IPS DF 4.7 (cell line): ENCODE data around the gene HJV.

Experiments used
- DNase-seq: peaks from one replicate; pipeline ENCODE4 v3.0.0-alpha.2; 2013; ENCODE audit warnings: low spot score; ENCODE audit errors: extremely low read depth

Gene HJV

GRCh38 chr1:146022403-146023127, 1.0 kb upstream of the HJV start:
- no peak for DNase-seq

DNA sequence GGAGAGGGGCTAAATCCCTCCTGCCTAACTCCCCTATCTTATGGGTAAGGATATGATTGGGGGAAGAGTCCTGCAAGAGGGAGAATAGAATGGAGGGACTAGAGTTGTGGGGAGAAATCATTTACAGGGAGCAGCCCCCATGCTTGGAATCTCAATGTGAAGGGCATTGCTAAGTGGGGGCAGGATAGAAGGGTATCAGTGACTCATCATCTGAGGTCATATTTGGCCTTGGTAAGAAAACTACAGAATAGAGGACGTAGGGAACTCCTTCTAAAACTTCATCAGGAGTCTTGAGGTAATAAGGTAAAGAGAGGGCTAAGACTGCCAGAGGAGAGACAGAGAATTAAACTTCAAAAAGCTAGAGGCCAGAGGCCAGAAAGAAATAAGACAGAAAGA, 487 bp downstream of the HJV start:
- no peak for DNase-seq

- no peak for DNase-seq
Measured at GRCh38 chr1:146020058-146021049, 1.2 kb downstream of the HJV start.

DNA sequence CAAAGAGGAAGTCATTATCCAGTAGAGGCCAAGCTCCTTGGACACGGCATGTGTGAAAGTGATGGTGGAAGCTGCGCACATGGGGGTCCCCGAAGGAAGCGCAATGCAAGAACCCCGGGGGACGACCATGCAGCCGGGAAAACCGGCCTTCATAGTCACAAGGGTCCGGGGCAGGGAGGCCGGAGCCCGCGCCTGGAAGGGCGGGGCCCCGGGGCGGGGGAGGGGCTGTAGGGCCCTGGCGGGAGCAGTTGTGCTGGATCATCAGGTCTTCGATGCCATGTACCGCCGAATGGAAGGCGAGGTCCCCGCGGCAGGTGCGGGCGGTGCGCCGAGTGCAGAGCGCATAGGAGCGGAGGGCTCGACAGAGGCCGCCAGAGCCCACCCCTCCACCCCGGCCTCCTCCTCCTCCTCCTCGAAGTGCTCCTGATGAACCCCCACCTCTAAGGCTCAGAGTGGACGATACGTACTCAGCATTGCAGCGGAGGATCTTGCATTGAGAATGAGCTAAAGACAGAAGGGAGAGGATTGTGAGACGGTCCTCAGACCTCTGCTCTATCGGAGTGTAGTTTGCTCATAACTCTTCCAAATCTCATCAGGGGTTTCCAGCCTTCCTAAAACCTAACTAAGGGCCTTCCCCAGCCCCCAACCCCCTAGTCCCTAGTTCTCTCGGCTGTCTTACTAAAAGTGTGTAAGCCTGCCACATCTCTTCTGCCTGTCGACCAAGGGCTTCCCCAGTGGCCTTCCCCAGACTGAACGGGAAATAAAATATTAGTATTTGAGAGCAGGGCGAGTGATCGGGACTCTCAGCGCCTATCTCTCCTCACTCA, 2.1 kb downstream of the HJV start:
- no peak for DNase-seq

DNA sequence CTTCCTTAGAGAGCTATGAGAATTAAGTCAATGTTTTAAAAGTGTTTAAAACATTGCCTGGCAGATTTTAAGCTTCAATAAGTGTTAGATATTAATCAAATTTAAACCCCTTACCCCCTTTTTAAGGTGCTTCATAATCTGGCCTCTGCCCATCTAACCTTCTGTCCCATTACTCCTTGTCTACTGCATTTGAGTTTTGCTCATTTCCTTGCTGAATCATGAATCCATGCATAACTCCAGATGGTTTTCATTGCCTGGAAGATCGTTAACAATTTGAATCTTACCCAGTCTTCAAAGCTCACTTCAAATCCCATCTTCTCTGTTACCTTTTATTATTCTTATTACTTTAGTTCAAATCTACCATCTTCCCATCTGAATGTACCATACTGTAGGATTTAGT, 4.6 kb downstream of the HJV start:
- no peak for DNase-seq

DNA sequence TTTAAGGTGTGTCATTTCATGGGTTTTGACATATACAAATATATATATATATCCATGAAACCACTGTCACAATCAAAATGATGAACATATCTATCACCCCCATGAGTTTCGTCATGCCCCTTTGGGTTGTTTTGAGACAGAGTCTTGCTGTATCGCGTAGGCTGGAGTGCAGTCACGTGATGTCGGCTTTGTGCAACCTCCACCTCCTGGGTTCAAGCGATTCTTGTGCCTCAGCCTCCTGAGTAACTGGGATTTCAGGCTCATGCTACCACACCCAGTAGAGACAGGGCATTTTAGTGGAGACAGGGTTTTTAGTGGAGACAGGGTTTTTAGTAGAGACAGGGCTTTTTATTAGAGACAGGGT, 8.0 kb downstream of the HJV start:
- no peak for DNase-seq

- DNase-seq, result no peak
Measured at GRCh38 chr1:146012703-146013558, 8.6 kb downstream of the HJV start.

- DNase-seq, result no peak
Measured at GRCh38 chr1:146010126-146010738, 11.3 kb downstream of the HJV start.

GRCh38 chr1:146007489-146008133, 13.9 kb downstream of the HJV start:
- DNase-seq, result no peak

DNA sequence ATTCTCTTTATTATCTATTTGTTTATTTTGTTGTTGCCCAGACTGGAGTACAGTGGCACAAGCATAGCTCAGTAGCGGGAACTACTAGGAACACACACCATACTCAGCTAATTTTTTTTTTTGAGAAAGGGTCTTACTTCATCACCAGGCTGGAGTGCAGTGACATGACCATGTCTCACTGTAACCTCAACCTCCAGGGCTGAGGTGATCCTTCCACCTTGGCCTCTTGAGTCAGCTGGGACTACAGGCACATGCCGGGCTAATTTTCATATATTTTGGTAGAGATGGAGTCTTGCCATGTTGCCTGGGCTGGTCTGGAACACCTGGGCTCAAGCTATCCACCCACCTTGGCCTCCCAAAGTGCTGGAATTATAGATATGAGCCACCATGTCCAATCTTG, 19.8 kb downstream of the HJV start:
- DNase-seq, result no peak

DNA sequence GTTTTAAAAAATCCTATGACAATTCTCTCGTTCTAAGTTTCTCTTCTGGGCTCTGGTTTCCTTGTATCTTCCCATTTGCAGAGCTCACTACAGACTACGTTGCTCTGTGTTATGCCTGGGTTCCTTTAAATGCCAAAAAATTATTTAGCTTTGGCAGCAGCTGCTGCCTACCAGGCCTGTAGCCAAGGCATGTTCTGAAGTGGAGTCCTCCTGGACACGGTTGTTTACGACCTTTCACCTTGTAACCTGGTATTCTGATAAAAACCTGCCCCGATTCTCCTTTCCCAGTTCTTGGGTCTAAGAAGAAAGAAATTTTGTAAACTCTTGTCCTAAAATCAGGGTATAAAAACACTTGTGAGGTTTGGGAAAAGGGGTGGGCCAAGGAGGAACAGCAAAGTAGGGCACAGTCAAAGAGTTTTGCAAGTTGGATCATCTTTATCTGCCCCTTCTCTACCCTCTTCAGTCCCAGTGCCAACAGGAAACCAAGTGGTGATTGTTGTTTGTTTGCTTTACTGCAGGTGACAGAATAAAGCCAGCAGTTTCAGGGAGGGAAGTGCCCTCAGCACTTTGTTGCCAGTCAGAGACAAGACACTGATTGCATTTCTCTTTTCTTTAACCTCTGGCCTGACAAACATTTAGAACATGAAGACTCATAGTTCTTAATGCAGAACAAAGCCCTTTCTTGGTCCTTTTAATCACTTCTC, 22.1 kb downstream of the HJV start:
- DNase-seq, result no peak

DNA sequence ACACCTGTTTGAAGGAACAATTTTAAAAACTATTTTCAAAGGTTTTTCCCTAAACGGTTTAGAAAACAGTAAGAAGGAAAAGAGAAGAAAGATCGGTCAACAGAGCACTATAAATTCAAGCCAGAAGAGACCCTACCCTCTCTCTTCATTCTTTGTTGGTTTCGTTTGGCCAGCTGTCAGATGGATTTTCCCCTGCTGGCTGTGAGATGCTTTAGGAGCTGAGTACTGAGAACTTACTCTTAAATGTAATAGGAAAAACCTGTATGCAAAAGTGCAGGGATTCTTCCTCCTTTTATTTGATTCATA, 23.9 kb downstream of the HJV start:
- DNase-seq, result no peak

DNA sequence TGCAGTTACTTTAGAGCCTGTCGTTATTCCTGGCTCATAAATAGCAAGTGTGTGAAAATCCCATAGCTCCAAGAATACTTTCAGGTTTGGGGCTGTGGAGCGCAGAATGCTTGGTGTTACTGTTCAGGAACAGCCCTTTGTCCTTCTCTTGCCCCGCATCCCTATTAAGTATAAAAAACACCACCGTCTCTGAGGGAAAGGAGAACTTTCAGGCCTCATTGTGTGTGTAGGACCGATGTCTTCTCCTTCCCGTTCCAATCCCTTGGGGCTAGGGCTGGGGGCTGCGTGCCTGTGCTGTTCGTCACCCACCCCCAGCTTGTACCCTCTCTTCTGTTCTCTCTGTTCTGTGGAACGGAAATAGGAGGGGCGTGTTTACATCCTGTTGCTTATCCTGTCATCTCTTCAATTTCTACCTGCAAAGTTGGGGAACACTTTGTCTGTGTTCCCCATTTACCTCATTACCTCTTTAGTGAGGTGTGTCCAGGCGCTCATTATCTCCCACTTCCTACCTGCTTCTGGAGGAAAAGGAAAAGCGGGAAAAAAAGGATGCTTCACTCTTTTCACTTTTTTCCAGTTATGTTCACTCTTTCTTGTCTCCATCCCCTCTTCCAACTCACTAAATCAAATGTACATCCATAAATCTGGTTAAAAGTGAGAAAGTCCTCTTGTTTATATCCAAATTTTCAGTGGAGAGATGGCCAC, 24.4 kb downstream of the HJV start:
- no peak for DNase-seq

DNA sequence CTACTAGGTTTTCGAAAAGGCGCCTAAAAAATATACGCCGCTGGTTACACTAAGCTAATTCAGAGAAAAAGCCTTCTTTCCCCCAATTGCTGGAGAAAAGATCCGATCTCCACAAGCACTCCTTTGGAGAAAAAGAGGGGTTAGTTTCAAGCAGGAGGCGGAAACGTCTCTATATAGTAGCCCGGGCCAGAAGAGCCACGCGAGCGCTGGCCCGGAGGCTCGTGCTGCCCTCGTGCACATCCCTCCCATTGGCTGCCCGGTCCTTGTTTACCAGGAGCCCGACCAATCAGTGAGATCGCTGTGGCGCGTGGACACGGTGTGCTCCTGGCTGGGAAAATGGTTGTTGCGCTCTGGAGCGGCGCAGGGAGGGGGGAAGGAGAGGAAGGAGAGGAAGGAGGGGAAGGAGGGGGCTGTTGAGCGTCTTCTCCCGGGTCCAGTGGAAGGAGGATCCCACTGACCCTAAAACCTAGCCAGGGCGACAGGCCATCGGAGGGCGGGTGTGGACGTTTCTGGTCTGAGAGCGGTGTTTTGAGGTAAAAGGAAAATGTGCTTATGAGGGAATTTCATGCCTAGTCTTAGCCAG, 25.0 kb downstream of the HJV start, which contains the start of gene TXNIP:
Gene TXNIP, minus strand, starts transcription at position 147 of the 583 bp plus-strand sequence. CDS start 313 bp downstream, outside the sequence.
- DNase-seq, result peak; percentile 90

DNA sequence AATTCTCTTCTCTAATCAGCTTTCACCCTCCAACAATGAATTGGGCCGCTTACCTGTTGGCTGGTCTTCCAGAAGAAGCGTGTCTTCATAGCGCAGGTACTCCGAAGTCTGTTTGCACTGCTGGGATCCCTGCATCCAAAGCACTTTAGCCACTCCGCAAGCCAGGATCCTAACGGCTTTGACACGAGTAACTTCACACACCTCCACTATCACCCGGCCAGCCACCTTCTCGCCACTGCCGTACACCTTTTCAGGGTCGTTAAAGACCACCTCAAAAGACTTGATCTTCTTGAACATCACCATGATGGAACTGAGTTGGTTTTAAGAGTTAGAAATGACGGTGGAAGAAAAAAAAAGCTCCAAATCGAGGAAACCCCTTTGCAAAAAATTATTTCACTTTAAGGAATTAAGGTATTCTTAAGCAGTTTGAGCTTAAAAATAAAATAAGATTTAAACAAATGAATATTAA, 25.5 kb downstream of the HJV start:
- DNase-seq, result no peak

DNA sequence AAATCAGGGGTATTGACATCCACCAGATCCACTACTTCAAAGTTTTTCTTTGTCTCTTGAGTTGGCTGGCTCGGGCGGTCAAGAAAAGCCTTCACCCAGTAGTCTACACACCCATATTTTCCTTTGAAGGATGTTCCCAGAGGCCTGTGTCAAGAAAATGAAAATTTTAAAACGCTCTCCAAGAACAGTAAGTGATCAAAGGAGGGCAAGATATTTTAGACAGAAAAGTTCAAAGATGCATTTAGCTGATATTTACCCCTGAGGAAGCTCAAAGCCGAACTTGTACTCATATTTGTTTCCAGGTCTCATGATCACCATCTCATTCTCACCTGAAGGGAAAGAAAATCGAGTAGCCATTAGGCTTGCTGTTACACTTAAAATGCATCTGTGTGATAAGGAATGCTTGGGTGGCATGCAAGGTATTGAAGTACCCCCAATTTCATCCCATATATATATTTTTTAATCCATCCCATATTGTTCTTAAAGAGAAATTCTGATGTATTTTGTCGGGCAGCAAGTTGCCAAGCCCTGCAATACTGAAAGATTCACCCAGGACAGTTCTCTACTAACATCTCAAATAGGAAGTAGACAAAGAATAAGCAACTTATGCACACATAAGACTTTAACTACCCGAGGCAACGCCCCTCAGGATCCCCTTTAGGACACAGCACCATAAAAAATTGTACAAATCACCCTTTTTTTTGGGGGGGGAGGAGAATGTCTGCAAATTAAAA, 26.2 kb downstream of the HJV start:
- DNase-seq, result no peak

DNA sequence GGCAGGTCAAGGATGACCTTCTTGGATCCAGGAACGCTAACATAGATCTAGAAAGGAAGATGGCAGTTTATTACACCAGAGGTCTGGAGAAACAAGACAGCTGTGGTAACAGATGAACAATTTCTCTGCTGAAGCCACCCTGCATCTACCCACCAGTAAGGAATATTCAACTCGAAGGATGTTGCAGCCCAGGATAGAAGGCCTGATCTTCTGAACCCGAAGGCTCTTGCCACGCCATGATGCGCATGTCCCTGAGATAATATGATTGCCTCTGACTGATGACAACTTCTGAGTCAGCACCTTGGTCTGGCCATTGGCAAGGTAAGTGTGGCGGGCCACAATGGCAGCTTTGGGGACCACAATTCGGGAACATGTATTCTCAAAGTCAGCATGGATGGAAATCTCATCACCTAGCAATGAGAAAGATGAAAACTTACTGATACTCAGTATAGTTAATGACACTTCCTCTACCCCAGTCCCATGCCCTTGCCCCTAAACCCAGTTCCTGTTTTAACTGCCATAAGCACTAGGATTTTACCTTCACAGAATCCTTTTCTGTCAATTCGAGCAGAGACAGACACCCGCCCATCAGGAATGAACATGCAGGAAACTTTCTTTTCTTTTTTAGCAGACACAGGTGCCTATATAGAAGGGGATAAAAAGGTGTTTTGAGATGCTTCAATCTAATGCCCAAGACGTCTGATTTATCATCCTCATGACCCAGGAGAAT, 27.0 kb downstream of the HJV start:
- DNase-seq, result no peak
